Testis (tissue), 3 donors: ENCODE results near the gene GASK1A. TPM values are rescaled to one million over a fixed set of nuclear protein-coding genes. Genes with fewer than 3 reads are reported as not detected.
"Not testable (repeated sequence)": the region's sequence is repeated elsewhere in the genome, so short reads cannot be mapped to it uniquely, and the experiment has no call there.

Source experiments
- DNase-seq: peaks from one replicate; pipeline ENCODE4 v3.0.0-alpha.2; 2019
- H3K27ac ChIP-seq, 2 donors: fragments of 200-600 bp; sonication (generic); one replicate each; pipeline ENCODE4 v1.5.1; 2019
- H3K27me3 ChIP-seq: fragments of 200-600 bp; sonication (generic); one replicate; pipeline ENCODE4 v1.5.1; 2019
- H3K36me3 ChIP-seq: fragments of 200-600 bp; sonication (generic); one replicate; pipeline ENCODE4 v1.5.1; 2017; ENCODE audit warnings: low read depth; ENCODE audit errors: missing control alignments
- H3K4me1 ChIP-seq: fragments of 200-600 bp; sonication (generic); one replicate; pipeline ENCODE4 v1.5.1; 2019
- H3K4me3 ChIP-seq, 2 donors: fragments of 200-600 bp; sonication (generic); one replicate each; pipeline ENCODE4 v1.5.1; 2017 to 2019
- H3K9me3 ChIP-seq: fragments of 200-600 bp; sonication (generic); one replicate; pipeline ENCODE4 v1.5.1; 2017
- POLR2A ChIP-seq: fragments of 450-650 bp; IDR thresholded peaks from one replicate; pipeline ENCODE4 v1.6.1; 2017; ENCODE audit warnings: antibody characterized with exemption, mild to moderate bottlenecking, moderate library complexity
- WGBS, 2 donors: methylation state at CpG; one replicate each; pipeline ENCODE4 v1.1.5; 2018; 5-methylcytosine and 5-hydroxymethylcytosine counted together
- intact Hi-C: fragments of 100-400 bp; cut with DNase I; formaldehyde crosslinking; loops from one replicate; pipeline ENCODE4 v1.15.1; 2023; ENCODE audit warnings: low total_unique reads
- polyA plus RNA-seq: library from polyadenylated mRNA; stranded (reverse); fragments of 350-450 nt; fragmentation: Illumina TruSeq; extraction: RNeasy Lipid Tissue Mini Kit (QIAGEN cat#74804); gene quantifications from one replicate; pipeline ENCODE4 v1.2.3, GENCODE V29; 2014; ENCODE audit warnings: low read depth, low replicate concordance; ENCODE audit not compliant: insufficient read depth
- total RNA-seq, 2 donors: library from RNA; depleted of rRNA; stranded (reverse); fragments of >200 nt; gene quantifications; one replicate each; pipeline ENCODE4 v1.2.3, GENCODE V29; 2016
- TF ChIP-seq, protein P1 (sequence below), 3 experiments: fragments of 450-650 bp in 2 of 3; fragments of 200-600 bp in 1 of 3; sonication (generic) in 1 of 3; IDR thresholded peaks; one replicate each; pipeline ENCODE4 v1.5.1; 2016 to 2019; ENCODE audit warnings: antibody characterized with exemption in 3 of 3, mild to moderate bottlenecking in 2 of 3, moderate library complexity in 1 of 3

The GASK1A gene
- total and polyA plus RNA-seq, 3 donors from 2014 or later = 6.2 to 22.2 (median 18.7) TPM

- Histone ChIP-seq H3K27me3 (no peaks in the 10 kb centered on the region), H3K27ac (no peak overlapping the region), H3K4me1 (no peaks in the 10 kb centered on the region), H3K36me3 (no peaks in the 10 kb centered on the region), H3K4me3 (no peak overlapping the region), H3K9me3 (no peaks in the 10 kb centered on the region)
- no peak for DNase-seq
- whole genome bisulfite sequencing, 2 donors = 91 to 92% methylated on average over 2 of the region's 2 CpGs
- intact Hi-C loops = no loop called here
- TF ChIP-seq, protein P1, sequence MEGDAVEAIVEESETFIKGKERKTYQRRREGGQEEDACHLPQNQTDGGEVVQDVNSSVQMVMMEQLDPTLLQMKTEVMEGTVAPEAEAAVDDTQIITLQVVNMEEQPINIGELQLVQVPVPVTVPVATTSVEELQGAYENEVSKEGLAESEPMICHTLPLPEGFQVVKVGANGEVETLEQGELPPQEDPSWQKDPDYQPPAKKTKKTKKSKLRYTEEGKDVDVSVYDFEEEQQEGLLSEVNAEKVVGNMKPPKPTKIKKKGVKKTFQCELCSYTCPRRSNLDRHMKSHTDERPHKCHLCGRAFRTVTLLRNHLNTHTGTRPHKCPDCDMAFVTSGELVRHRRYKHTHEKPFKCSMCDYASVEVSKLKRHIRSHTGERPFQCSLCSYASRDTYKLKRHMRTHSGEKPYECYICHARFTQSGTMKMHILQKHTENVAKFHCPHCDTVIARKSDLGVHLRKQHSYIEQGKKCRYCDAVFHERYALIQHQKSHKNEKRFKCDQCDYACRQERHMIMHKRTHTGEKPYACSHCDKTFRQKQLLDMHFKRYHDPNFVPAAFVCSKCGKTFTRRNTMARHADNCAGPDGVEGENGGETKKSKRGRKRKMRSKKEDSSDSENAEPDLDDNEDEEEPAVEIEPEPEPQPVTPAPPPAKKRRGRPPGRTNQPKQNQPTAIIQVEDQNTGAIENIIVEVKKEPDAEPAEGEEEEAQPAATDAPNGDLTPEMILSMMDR (IDR thresholded peaks at IDR 0.05) = no peak
- no peak for TF ChIP-seq POLR2A
Observed at GRCh38 chr3:43041517-43041916, 62.4 kb downstream of the GASK1A start.

DNA sequence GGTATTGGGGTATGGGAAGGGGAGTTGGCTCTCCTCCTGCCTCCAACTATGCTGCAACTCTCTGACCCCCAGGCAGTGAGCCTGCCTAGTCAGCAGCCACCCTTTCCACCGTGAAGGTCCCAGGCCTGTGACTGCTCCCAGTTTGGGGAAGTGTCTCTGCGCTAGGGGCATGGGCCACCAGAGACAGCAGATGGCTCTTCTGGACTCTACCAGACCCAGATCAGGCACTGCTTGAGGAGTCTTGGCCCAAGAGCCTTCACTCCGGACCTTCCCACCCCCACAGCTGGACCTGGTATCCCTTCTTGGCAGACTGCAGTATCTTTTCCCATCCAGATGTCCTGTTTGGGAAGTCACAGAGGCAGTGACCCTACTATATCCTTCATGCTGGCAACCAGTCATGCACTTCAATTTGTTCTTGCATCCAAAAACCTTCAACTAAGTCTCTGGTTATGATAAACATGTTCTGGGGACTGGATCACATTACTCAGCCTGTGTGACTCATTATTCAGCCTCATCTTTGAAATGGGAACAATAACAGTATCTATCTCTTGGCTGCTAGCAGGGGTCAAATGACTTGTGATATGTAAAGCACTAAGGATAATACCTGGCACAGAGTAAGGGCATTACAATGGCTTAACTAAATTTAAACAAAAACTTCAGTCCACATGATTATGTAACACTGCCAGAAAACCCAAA is 64.1 kb downstream of the GASK1A start:
- H3K4me1 ChIP-seq = no peaks in the 10 kb centered on the region

DNA sequence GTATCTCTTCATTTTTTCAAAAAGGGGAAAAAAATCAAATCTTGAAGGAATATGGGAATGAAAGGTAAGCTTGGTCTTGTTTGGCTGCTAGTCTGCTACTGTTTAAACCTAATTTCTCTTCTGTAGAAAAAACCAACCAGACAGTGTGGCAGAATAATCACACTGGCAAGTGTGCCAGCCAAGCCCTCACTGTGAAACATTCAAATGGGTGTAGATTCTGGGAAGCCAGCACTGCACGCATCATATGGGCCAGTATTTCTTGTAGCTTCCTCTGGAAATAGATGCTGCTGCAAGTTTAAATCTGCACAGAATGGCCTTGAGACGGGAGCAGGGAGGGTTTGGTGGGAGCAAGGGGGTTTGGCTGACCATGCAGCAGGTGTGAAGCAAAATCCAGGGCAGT is 64.7 kb downstream of the GASK1A start:
- Histone ChIP-seq H3K4me3 (no peak overlapping the region), H3K27me3 (no peaks in the 10 kb centered on the region), H3K36me3 (no peaks in the 10 kb centered on the region), H3K4me1 (no peaks in the 10 kb centered on the region), H3K27ac (no peak overlapping the region), H3K9me3 (no peaks in the 10 kb centered on the region)
- TF ChIP-seq POLR2A = no peak
- TF ChIP-seq, protein P1 (IDR thresholded peaks at IDR 0.05) = no peak
- DNase-seq = no peak
- 89 to 94% methylated on average over 2 of the region's 2 CpGs for WGBS, 2 donors
- intact Hi-C loops = no loop called here

More for the DNA sequence above, 64.1 kb downstream of the GASK1A start:
- no peaks in the 10 kb centered on the region for H3K36me3 ChIP-seq
- no peak overlapping the region for H3K27ac ChIP-seq
- no peak overlapping the region for H3K4me3 ChIP-seq
- TF ChIP-seq, protein P1 (IDR thresholded peaks at IDR 0.05) = no peak
- no peak for TF ChIP-seq POLR2A
- no peaks in the 10 kb centered on the region for H3K9me3 ChIP-seq
- intact Hi-C loops = no loop called here
- DNase-seq = no peak
- WGBS, 2 donors = 77 to 83% methylated on average over 2 to 3 of the region's 3 CpGs
- H3K27me3 ChIP-seq = no peaks in the 10 kb centered on the region

DNA sequence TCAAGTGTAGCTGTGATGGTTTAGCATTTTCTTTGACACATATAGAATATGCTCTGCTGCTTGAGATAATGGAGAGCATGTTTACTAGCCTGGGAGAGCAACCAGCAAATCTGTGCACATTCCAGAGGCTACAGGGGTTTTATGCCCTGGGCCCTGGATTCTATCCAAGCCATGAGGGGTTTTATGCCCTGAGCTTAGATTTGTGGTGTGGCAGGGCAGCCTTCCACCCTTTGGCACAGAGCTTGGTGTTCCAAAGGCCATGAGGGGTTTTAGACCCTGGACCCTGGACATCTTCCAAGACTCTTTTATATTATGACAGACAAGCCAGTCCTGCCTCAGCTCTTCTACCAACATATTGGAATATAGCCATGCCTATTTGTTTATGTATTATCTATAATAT is 66.0 kb downstream of the GASK1A start:
- H3K9me3 ChIP-seq, H3K27me3 ChIP-seq, H3K4me1 ChIP-seq, H3K27ac ChIP-seq, H3K36me3 ChIP-seq, H3K4me3 ChIP-seq, DNase-seq, intact Hi-C loops: not testable (repeated sequence)

DNA sequence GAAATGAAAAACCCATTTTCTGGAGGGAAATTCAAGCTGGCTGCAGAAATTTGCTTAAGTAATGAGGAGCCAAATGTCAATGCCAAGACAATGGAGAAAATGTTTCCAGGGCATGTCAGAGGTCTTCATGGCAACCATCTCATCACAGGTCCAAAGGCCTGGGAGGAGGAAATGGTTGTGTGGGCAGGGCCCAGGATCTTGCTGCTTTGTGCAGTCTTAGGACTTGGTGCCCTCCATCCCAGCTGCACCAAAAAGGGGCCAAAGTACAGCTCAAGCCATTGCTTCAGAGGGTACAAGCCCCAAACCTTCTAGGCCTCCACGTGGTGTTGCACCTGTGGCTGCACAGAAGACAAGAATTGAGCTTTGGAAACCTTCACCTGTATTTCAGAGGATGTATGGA is 67.5 kb downstream of the GASK1A start:
- H3K27me3 ChIP-seq = no peaks in the 10 kb centered on the region
- H3K9me3 ChIP-seq = no peaks in the 10 kb centered on the region
- H3K27ac ChIP-seq = no peak overlapping the region
- no peaks in the 10 kb centered on the region for H3K36me3 ChIP-seq
- intact Hi-C loops = no loop called here
- DNase-seq = no peak
- no peak for TF ChIP-seq POLR2A
- TF ChIP-seq, protein P1 (IDR thresholded peaks at IDR 0.05) = no peak
- H3K4me1 ChIP-seq = no peaks in the 10 kb centered on the region
- WGBS, 2 donors = 33 to 65% methylated on average over 1 of the region's 1 CpG
- H3K4me3 ChIP-seq = no peak overlapping the region
